ENCODE data around the gene ZEB2. TPM values are rescaled to one million over a fixed set of nuclear protein-coding genes. Genes with fewer than 3 reads are reported as not detected.
A peak's percentile ranks its signal among the peaks of the same experiment; 100 is the strongest.

ZEB2 gene
- total and polyA plus RNA-seq, 2 of the 8 experiments (the other 6 are each of a cell fraction or from before 2014, with no cell fraction given) = 0.38 TPM; not detected in 1

- TF ChIP-seq PHF8 (conservative IDR thresholded peaks at IDR 0.05; ENCODE audit: low read depth, low read length) (no peak), SIN3A (conservative IDR thresholded peaks at IDR 0.05 in 1 of 2, IDR thresholded peaks at IDR 0.05 in 1 of 2; ENCODE audit: low read depth in 1 of 2, low read length in 2 of 2) (peak; percentile 52 to 87; a peak in 2 of 4 replicates), EGR1 (IDR thresholded peaks at IDR 0.05; ENCODE audit: borderline replicate concordance, low read depth, low read length) (no peak), RFX5 (IDR thresholded peaks at IDR 0.05; ENCODE audit: borderline replicate concordance, low read depth, low read length) (no peak), YY1 (IDR thresholded peaks at IDR 0.05; ENCODE audit: low read depth, low read length) (peak; percentile 67)
These were observed 75.8 kb downstream of the ZEB2 start (continued) for GRCh38 chr2:144443837-144444817.
